ENCODE measurements around the gene SAMD7. TPM values are rescaled to one million over a fixed set of nuclear protein-coding genes. Genes with fewer than 3 reads are reported as not detected.

Gene SAMD7
- total RNA-seq, 1 experiment from 2014 or later, result not detected

DNA sequence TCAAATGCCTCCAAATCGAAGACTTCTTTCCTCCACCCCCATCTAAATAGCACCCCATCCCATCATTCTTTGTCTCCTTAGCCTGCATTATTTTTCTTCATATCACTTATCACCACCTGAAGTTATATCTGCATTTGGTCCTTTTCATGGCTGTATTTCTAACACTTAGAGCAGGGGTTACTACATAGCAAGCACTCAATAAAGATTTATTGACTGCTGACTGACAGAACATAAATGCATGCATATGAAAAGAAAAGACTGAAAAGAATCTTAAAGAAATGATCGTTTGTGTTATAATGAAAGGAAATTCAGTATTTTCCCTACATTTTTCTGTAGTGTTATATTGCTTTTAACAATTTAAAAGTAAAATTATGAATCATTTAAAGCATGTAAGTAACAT, 43.0 kb upstream of the SAMD7 start:
- Mint-ChIP-seq H3K27ac (ENCODE audit: unreplicated experiment) (no peak overlapping the region), H3K4me3 (ENCODE audit: unreplicated experiment) (no peak overlapping the region), H3K9me3 (ENCODE audit: unreplicated experiment) (no peaks in the 10 kb centered on the region), H3K27me3 (ENCODE audit: insufficient read depth, unreplicated experiment) (no peaks in the 10 kb centered on the region), H3K4me1 (ENCODE audit: low read depth, unreplicated experiment) (peaks cover 10% of the 10 kb centered on the region), H3K36me3 (ENCODE audit: insufficient read depth, unreplicated experiment) (no peaks in the 10 kb centered on the region)
- BruUV-seq (replicated peaks), result no TSS peak
- TF ChIP-seq, protein P1, sequence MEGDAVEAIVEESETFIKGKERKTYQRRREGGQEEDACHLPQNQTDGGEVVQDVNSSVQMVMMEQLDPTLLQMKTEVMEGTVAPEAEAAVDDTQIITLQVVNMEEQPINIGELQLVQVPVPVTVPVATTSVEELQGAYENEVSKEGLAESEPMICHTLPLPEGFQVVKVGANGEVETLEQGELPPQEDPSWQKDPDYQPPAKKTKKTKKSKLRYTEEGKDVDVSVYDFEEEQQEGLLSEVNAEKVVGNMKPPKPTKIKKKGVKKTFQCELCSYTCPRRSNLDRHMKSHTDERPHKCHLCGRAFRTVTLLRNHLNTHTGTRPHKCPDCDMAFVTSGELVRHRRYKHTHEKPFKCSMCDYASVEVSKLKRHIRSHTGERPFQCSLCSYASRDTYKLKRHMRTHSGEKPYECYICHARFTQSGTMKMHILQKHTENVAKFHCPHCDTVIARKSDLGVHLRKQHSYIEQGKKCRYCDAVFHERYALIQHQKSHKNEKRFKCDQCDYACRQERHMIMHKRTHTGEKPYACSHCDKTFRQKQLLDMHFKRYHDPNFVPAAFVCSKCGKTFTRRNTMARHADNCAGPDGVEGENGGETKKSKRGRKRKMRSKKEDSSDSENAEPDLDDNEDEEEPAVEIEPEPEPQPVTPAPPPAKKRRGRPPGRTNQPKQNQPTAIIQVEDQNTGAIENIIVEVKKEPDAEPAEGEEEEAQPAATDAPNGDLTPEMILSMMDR (IDR thresholded peaks at IDR 0.05; ENCODE audit: insufficient read depth in 1 of 2, low read depth in 1 of 2, low read length in 1 of 2, severe bottlenecking in 1 of 2, unreplicated experiment in 1 of 2), result no peak
- ChIA-PET POLR2A (no interaction called here), CTCF (no interaction called here)
- Histone ChIP-seq H3K4me1 (peaks cover 5% of the 10 kb centered on the region; the same call in 1 of the 2 replicates), H3K4me3 (ENCODE audit: low read depth, low read length) (no peak overlapping the region), H3K9me3 (no peaks in the 10 kb centered on the region), H3K36me3 (ENCODE audit: control insufficient read depth, insufficient read depth, low read length) (no peaks in the 10 kb centered on the region), H3K27me3 (replicated peaks; ENCODE audit: control insufficient read depth, insufficient read depth, low read length) (no peaks in the 10 kb centered on the region)
- intact Hi-C loops (cut with micrococcal nuclease; ENCODE audit: unreplicated experiment), result no loop called here
- DNase-seq, result no peak

DNA sequence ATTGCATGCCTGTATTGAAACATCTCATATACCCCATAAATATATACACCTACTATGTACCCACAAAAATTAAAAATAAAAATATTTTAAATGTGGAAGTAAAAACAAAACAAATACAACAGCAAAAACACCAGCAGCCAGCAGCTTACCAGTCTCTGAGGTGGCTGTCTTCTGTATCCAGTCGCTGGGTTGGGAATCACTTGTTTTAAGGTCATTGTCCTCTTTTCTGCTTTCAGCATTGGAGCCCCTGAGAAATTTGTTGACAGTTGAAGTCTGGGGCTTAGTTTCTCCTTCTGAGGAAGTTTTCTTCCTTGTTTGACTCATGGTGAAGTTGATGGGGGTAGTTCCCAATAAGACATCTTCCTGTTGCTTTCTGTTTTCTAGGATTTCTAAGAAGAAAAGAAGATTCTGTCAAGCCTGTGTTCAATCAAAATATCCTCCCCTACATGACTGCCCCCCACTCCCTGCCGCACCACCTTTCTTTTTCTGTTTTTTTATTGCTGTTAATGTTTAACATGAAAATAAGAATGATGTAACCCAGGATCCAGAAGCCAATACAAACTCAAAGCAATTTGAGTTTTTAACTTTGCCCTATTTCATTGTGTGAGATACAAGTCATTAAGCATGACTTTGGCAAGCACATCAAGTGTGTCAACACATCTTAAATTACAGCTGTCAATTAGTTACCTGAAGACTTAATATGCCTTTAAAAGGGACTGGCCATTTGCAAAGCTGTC, 41.7 kb upstream of the SAMD7 start, which contains the start of gene LRRC31:
Gene LRRC31 (minus strand): TSS at position 452 of the 737 bp plus-strand sequence. CDS start 128 bp downstream, at position 324.
- ChIA-PET CTCF (no interaction called here), POLR2A (no interaction called here)
- no peaks in the 10 kb centered on the region for H3K27me3 ChIP-seq (replicated peaks; ENCODE audit: control insufficient read depth, insufficient read depth, low read length)
- peak within 1 kb of the TSS; percentile 42 for H3K27ac Mint-ChIP-seq (ENCODE audit: unreplicated experiment)
- H3K9me3 ChIP-seq, result no peaks in the 10 kb centered on the region
- intact Hi-C loops (cut with micrococcal nuclease; ENCODE audit: unreplicated experiment), result loop anchor here (10.0 kb wide), 1 partner anchor 55 kb away; no protein-coding TSS in a partner anchor
- H3K4me1 Mint-ChIP-seq (ENCODE audit: low read depth, unreplicated experiment), result peaks cover 10% of the 10 kb centered on the region
- no peaks in the 10 kb centered on the region for H3K27me3 Mint-ChIP-seq (ENCODE audit: insufficient read depth, unreplicated experiment)
- H3K4me3 ChIP-seq (ENCODE audit: low read depth, low read length), result no peak within 1 kb of the TSS
- no TSS peak for BruUV-seq (replicated peaks)
- no peaks in the 10 kb centered on the region for H3K9me3 Mint-ChIP-seq (ENCODE audit: unreplicated experiment)
- H3K4me1 ChIP-seq, result peaks cover 5% of the 10 kb centered on the region; the same call in 1 of the 2 replicates
- no peaks in the 10 kb centered on the region for H3K36me3 ChIP-seq (ENCODE audit: control insufficient read depth, insufficient read depth, low read length)
- H3K4me3 Mint-ChIP-seq (ENCODE audit: unreplicated experiment), result peak within 1 kb of the TSS; percentile 33
- no peaks in the 10 kb centered on the region for H3K36me3 Mint-ChIP-seq (ENCODE audit: insufficient read depth, unreplicated experiment)
- no peak for DNase-seq
- TF ChIP-seq, protein P1 (IDR thresholded peaks at IDR 0.05; ENCODE audit: insufficient read depth in 1 of 2, low read depth in 1 of 2, low read length in 1 of 2, severe bottlenecking in 1 of 2, unreplicated experiment in 1 of 2), result no peak

DNA sequence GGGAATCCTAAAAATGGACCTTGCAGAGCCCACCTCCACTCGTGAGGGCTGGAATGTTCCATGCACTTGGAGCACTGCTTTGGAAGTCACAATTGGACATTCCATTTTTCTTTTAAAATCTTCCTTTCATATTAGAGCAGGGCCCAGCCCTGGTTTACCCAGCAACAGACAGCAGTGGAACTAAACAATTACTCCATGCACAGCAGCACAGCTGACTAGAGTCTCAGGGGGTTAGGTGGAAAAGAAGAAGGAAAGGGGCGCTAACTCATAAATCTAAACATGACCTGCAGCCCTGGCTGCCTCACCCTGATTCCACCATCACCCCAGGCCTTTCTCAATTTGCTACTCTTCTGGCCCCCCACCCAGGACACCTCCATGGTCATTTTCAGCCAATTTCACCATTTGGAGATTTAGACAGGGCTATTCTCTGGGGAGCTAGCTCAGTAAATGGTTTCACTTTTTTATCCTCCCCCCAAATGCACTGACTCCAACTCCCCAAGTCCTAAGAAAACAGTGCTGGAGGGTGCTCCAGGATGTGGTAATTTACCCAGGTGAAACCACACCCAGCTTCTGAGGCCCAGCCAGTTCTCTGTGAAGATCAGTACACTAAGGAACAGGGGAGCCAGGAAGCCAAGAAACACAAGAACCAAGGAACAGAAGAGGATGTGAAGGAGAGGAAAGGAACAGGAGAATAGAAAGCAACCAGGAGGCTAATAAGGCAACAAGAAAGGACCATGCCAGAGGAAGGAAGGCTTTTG, 40.1 kb upstream of the SAMD7 start:
- H3K4me1 Mint-ChIP-seq (ENCODE audit: low read depth, unreplicated experiment), result peaks cover 10% of the 10 kb centered on the region
- no TSS peak for BruUV-seq (replicated peaks)
- CTCF ChIA-PET, result no interaction called here
- no peaks in the 10 kb centered on the region for H3K36me3 ChIP-seq (ENCODE audit: control insufficient read depth, insufficient read depth, low read length)
- no peaks in the 10 kb centered on the region for H3K36me3 Mint-ChIP-seq (ENCODE audit: insufficient read depth, unreplicated experiment)
- no peak overlapping the region for H3K4me3 Mint-ChIP-seq (ENCODE audit: unreplicated experiment)
- peaks cover 5% of the 10 kb centered on the region; the same call in 1 of the 2 replicates for H3K9me3 ChIP-seq
- H3K27me3 Mint-ChIP-seq (ENCODE audit: insufficient read depth, unreplicated experiment), result no peaks in the 10 kb centered on the region
- POLR2A ChIA-PET, result no interaction called here
- no peaks in the 10 kb centered on the region for H3K9me3 Mint-ChIP-seq (ENCODE audit: unreplicated experiment)
- intact Hi-C loops (cut with micrococcal nuclease; ENCODE audit: unreplicated experiment), result loop anchor here (10.0 kb wide), 1 partner anchor 53 kb away; no protein-coding TSS in a partner anchor
- H3K4me3 ChIP-seq (ENCODE audit: low read depth, low read length), result no peak overlapping the region
- H3K4me1 ChIP-seq, result peaks cover 5% of the 10 kb centered on the region; the same call in 1 of the 2 replicates
- H3K27me3 ChIP-seq (replicated peaks; ENCODE audit: control insufficient read depth, insufficient read depth, low read length), result no peaks in the 10 kb centered on the region
- TF ChIP-seq, protein P1 (IDR thresholded peaks at IDR 0.05; ENCODE audit: insufficient read depth in 1 of 2, low read depth in 1 of 2, low read length in 1 of 2, severe bottlenecking in 1 of 2, unreplicated experiment in 1 of 2), result no peak
- no peak for DNase-seq
- H3K27ac Mint-ChIP-seq (ENCODE audit: unreplicated experiment), result no peak overlapping the region

All from Caco-2 (cell line).